Measurements from ENCODE around the gene PLA1A.

DNA sequence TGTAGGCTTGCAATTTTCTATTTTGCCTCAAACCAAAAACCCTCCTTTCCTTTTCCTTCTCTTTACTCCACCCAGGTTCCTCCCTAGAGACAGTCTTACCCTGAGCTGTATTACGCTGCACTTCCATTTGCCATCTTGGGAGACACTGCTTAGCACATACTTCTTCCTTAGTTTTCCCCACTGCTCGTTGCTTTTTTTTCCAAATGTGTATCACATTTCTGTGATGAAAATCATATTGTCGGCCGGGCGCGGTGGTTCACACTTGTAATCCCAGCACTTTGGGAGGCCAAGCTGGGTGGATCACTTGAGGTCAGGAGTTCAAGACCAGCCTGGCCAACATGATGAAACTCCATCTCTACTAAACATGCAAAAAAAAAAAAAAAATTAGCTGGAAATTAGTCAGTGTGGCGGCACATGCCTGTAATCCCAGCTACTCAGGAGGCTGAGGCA lies 33.2 kb downstream of the PLA1A start:
- TF ChIP-seq, protein P1, sequence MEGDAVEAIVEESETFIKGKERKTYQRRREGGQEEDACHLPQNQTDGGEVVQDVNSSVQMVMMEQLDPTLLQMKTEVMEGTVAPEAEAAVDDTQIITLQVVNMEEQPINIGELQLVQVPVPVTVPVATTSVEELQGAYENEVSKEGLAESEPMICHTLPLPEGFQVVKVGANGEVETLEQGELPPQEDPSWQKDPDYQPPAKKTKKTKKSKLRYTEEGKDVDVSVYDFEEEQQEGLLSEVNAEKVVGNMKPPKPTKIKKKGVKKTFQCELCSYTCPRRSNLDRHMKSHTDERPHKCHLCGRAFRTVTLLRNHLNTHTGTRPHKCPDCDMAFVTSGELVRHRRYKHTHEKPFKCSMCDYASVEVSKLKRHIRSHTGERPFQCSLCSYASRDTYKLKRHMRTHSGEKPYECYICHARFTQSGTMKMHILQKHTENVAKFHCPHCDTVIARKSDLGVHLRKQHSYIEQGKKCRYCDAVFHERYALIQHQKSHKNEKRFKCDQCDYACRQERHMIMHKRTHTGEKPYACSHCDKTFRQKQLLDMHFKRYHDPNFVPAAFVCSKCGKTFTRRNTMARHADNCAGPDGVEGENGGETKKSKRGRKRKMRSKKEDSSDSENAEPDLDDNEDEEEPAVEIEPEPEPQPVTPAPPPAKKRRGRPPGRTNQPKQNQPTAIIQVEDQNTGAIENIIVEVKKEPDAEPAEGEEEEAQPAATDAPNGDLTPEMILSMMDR (conservative IDR thresholded peaks at IDR 0.05) = no peak
- TF ChIP-seq EZH2 (IDR thresholded peaks at IDR 0.05; ENCODE audit: low read depth) = no peak

Data from PC-9 (cell line).